ENCODE data around the gene PEX12. TPM values are rescaled to one million over a fixed set of nuclear protein-coding genes. Genes with fewer than 3 reads are reported as not detected.
"Not testable (repeated sequence)": the region's sequence is repeated elsewhere in the genome, so short reads cannot be mapped to it uniquely, and the experiment has no call there.

The PEX12 gene
- total and polyA plus RNA-seq, 5 donors from 2014 or later, result 1.1 to 3.4 (median 1.8) TPM

- peaks cover 45% of the 10 kb centered on the region for H3K36me3 ChIP-seq (ENCODE audit: control insufficient read depth, insufficient read depth, low read length)
- Mint-ChIP-seq H3K4me3 (no peak overlapping the region), H3K27me3 (no peaks in the 10 kb centered on the region), H3K4me1 (peaks cover 14 to 19% (median 16%) of the 10 kb centered on the region in 4 donors), H3K9me3 (no peaks in the 10 kb centered on the region), H3K36me3 (peaks cover 16% of the 10 kb centered on the region), H3K27ac (peak overlapping the region in 1 of 3 donors; percentile 47)
- H3K9me3 ChIP-seq (ENCODE audit: control insufficient read depth in 2 of 2, low read length in 2 of 2), result no peaks in the 10 kb centered on the region
- H3K4me3 ChIP-seq (ENCODE audit: low read depth, low read length), result no peak overlapping the region
- ATAC-seq (ENCODE audit: low read depth in 2 of 2), result peak in 1 of 2 donors; percentile 39
- no peaks in the 10 kb centered on the region for H3K27me3 ChIP-seq (ENCODE audit: control insufficient read depth, insufficient read depth, low read length)
- no peaks in the 10 kb centered on the region for H3K4me1 ChIP-seq (ENCODE audit: control insufficient read depth, insufficient read depth, low read length, poor library complexity, severe bottlenecking)
- peak in 2 of 3 donors; percentile 28 to 60 for DNase-seq
- H3K27ac ChIP-seq (ENCODE audit: insufficient read depth, low read length, poor library complexity, severe bottlenecking), result no peak overlapping the region
These were observed 34.7 kb upstream of the PEX12 start for GRCh38 chr17:35612924-35613521.

DNA sequence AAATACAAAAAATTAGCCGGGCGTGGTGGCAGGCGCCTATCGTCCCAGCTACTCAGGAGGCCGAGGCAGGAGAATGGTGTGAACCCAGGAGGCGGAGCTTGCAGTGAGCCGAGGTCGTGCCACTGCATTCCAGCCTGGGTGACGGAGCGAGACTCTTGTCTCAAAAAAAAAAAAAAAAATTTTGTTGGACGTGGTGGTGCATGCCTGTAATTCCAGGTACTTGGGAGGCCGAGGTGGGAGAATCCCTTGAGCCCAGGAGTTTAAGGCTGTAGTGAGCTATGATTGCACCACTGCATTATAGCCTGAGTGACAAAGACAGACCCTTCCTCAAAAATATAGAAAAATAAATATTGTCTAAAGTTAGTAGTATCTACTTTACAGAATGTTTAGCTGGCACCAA, 32.4 kb upstream of the PEX12 start:
- H3K27ac Mint-ChIP-seq; H3K4me3 Mint-ChIP-seq; H3K9me3 Mint-ChIP-seq; ATAC-seq (ENCODE audit: low read depth in 2 of 2); DNase-seq; H3K27me3 Mint-ChIP-seq; H3K4me3 ChIP-seq (ENCODE audit: low read depth, low read length); H3K4me1 ChIP-seq (ENCODE audit: control insufficient read depth, insufficient read depth, low read length, poor library complexity, severe bottlenecking); H3K27me3 ChIP-seq (ENCODE audit: control insufficient read depth, insufficient read depth, low read length); H3K9me3 ChIP-seq (ENCODE audit: control insufficient read depth in 2 of 2, low read length in 2 of 2); H3K27ac ChIP-seq (ENCODE audit: insufficient read depth, low read length, poor library complexity, severe bottlenecking): not testable (repeated sequence)
- H3K36me3 ChIP-seq (ENCODE audit: control insufficient read depth, insufficient read depth, low read length), result peaks cover 64% of the 10 kb centered on the region
- H3K4me1 Mint-ChIP-seq, result peaks cover 11 to 18% (median 13%) of the 10 kb centered on the region in 4 donors
- H3K36me3 Mint-ChIP-seq, result peaks cover 22% of the 10 kb centered on the region

DNA sequence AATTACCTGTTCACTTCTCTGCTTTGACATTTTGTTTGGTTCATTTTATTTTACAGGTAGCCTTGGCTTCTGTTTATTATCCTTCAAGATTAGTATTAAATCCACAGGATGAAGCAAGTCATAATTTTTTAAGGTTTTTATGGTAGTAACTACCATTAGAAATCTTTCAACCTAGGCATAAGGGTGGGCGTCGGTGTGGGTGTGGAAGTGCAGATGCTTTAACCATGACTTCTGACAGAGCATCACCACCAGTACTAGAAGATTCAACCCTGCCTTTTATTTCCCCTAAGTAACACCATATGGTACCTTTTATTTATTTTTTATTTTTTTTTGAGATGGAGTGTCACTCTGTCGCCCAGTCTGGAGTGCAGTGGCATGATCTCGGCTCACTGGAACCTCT, 31.5 kb upstream of the PEX12 start:
- Histone ChIP-seq H3K27ac (ENCODE audit: insufficient read depth, low read length, poor library complexity, severe bottlenecking) (no peak overlapping the region), H3K9me3 (ENCODE audit: control insufficient read depth in 2 of 2, low read length in 2 of 2) (no peaks in the 10 kb centered on the region), H3K36me3 (ENCODE audit: control insufficient read depth, insufficient read depth, low read length) (peaks cover 68% of the 10 kb centered on the region), H3K27me3 (ENCODE audit: control insufficient read depth, insufficient read depth, low read length) (no peaks in the 10 kb centered on the region), H3K4me1 (ENCODE audit: control insufficient read depth, insufficient read depth, low read length, poor library complexity, severe bottlenecking) (no peaks in the 10 kb centered on the region), H3K4me3 (ENCODE audit: low read depth, low read length) (no peak overlapping the region)
- Mint-ChIP-seq H3K4me3 (no peak overlapping the region), H3K27me3 (no peaks in the 10 kb centered on the region), H3K36me3 (peaks cover 17% of the 10 kb centered on the region), H3K9me3 (no peaks in the 10 kb centered on the region), H3K27ac (no peak overlapping the region), H3K4me1 (peaks cover 11 to 22% (median 15%) of the 10 kb centered on the region in 4 donors)
- ATAC-seq (ENCODE audit: low read depth in 2 of 2) (no peak), DNase-seq (no peak)

- no peak overlapping the region for H3K27ac ChIP-seq (ENCODE audit: insufficient read depth, low read length, poor library complexity, severe bottlenecking)
These were observed 29.0 kb upstream of the PEX12 start for GRCh38 chr17:35607239-35607847.

GRCh38 chr17:35605678-35606077, 27.3 kb upstream of the PEX12 start:
- Histone ChIP-seq H3K27ac (ENCODE audit: insufficient read depth, low read length, poor library complexity, severe bottlenecking) (no peak overlapping the region), H3K9me3 (ENCODE audit: control insufficient read depth in 2 of 2, low read length in 2 of 2) (no peaks in the 10 kb centered on the region), H3K4me1 (ENCODE audit: control insufficient read depth, insufficient read depth, low read length, poor library complexity, severe bottlenecking) (no peaks in the 10 kb centered on the region), H3K4me3 (ENCODE audit: low read depth, low read length) (no peak overlapping the region), H3K36me3 (ENCODE audit: control insufficient read depth, insufficient read depth, low read length) (peaks cover 81% of the 10 kb centered on the region), H3K27me3 (ENCODE audit: control insufficient read depth, insufficient read depth, low read length) (no peaks in the 10 kb centered on the region)
- no peak overlapping the region for H3K4me3 Mint-ChIP-seq
- H3K27ac Mint-ChIP-seq, result peak overlapping the region in 1 of 3 donors; percentile 8
- no peak for DNase-seq
- ATAC-seq (ENCODE audit: low read depth in 2 of 2), result no peak
- H3K36me3 Mint-ChIP-seq, result peaks cover 27% of the 10 kb centered on the region
- no peaks in the 10 kb centered on the region for H3K9me3 Mint-ChIP-seq
- H3K27me3 Mint-ChIP-seq, result no peaks in the 10 kb centered on the region
- H3K4me1 Mint-ChIP-seq, result peaks cover 0 to 17% (median 5%) of the 10 kb centered on the region in 4 donors

More at GRCh38 chr17:35607239-35607847, 29.0 kb upstream of the PEX12 start:
- DNase-seq (no peak), ATAC-seq (ENCODE audit: low read depth in 2 of 2) (no peak)
- Mint-ChIP-seq H3K27ac (peak overlapping the region in 1 of 3 donors; percentile 20), H3K36me3 (peaks cover 24% of the 10 kb centered on the region), H3K27me3 (no peaks in the 10 kb centered on the region), H3K9me3 (no peaks in the 10 kb centered on the region), H3K4me3 (no peak overlapping the region), H3K4me1 (peaks cover 0 to 17% (median 5%) of the 10 kb centered on the region in 4 donors)
- Histone ChIP-seq H3K4me3 (ENCODE audit: low read depth, low read length) (no peak overlapping the region), H3K27me3 (ENCODE audit: control insufficient read depth, insufficient read depth, low read length) (no peaks in the 10 kb centered on the region), H3K36me3 (ENCODE audit: control insufficient read depth, insufficient read depth, low read length) (peaks cover 78% of the 10 kb centered on the region), H3K4me1 (ENCODE audit: control insufficient read depth, insufficient read depth, low read length, poor library complexity, severe bottlenecking) (no peaks in the 10 kb centered on the region), H3K9me3 (ENCODE audit: control insufficient read depth in 2 of 2, low read length in 2 of 2) (no peaks in the 10 kb centered on the region)

GRCh38 chr17:35603674-35604073, 25.3 kb upstream of the PEX12 start:
- no peaks in the 10 kb centered on the region for H3K9me3 Mint-ChIP-seq
- ATAC-seq (ENCODE audit: low read depth in 2 of 2), result no peak
- no peak overlapping the region for H3K4me3 Mint-ChIP-seq
- no peaks in the 10 kb centered on the region for H3K27me3 Mint-ChIP-seq
- H3K4me1 Mint-ChIP-seq, result peaks cover 0 to 17% (median 4%) of the 10 kb centered on the region in 4 donors
- H3K36me3 Mint-ChIP-seq, result peaks cover 27% of the 10 kb centered on the region
- no peaks in the 10 kb centered on the region for H3K27me3 ChIP-seq (ENCODE audit: control insufficient read depth, insufficient read depth, low read length)
- no peaks in the 10 kb centered on the region for H3K9me3 ChIP-seq (ENCODE audit: control insufficient read depth in 2 of 2, low read length in 2 of 2)
- H3K4me1 ChIP-seq (ENCODE audit: control insufficient read depth, insufficient read depth, low read length, poor library complexity, severe bottlenecking), result no peaks in the 10 kb centered on the region
- peak overlapping the region in 1 of 3 donors; percentile 7 for H3K27ac Mint-ChIP-seq
- H3K27ac ChIP-seq (ENCODE audit: insufficient read depth, low read length, poor library complexity, severe bottlenecking), result no peak overlapping the region
- no peak overlapping the region for H3K4me3 ChIP-seq (ENCODE audit: low read depth, low read length)
- no peak for DNase-seq
- H3K36me3 ChIP-seq (ENCODE audit: control insufficient read depth, insufficient read depth, low read length), result peaks cover 86% of the 10 kb centered on the region

DNA sequence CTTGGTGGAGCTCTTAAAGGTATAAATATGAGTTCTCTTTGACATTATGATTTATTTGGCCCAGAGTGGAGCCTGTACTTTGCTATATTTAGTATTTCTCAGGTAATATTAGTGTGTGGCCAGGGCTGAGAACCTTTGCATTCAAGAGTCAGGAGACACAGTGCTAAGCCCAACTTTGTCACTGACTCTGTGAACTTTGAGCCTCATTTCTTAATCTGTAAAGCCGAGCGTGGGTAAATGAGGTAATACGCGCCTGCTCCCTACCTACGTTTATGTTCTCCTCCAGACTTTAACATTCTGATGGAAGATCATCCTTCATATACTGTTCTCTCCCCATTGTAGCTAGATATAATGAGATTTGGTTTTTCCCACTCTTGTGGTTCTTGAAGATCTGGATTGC, 19.2 kb upstream of the PEX12 start:
- H3K27me3 ChIP-seq (ENCODE audit: control insufficient read depth, insufficient read depth, low read length), result no peaks in the 10 kb centered on the region
- Mint-ChIP-seq H3K36me3 (peaks cover 46% of the 10 kb centered on the region), H3K4me1 (peaks cover 16 to 24% (median 22%) of the 10 kb centered on the region in 4 donors), H3K9me3 (no peaks in the 10 kb centered on the region), H3K27me3 (no peaks in the 10 kb centered on the region), H3K4me3 (no peak overlapping the region), H3K27ac (no peak overlapping the region)
- no peak overlapping the region for H3K4me3 ChIP-seq (ENCODE audit: low read depth, low read length)
- no peaks in the 10 kb centered on the region for H3K4me1 ChIP-seq (ENCODE audit: control insufficient read depth, insufficient read depth, low read length, poor library complexity, severe bottlenecking)
- H3K9me3 ChIP-seq (ENCODE audit: control insufficient read depth in 2 of 2, low read length in 2 of 2), result no peaks in the 10 kb centered on the region
- no peak for DNase-seq
- peaks cover 81% of the 10 kb centered on the region for H3K36me3 ChIP-seq (ENCODE audit: control insufficient read depth, insufficient read depth, low read length)
- no peak overlapping the region for H3K27ac ChIP-seq (ENCODE audit: insufficient read depth, low read length, poor library complexity, severe bottlenecking)
- ATAC-seq (ENCODE audit: low read depth in 2 of 2), result no peak
